HepG2 (cell line): ENCODE data around the gene ZXDC. TPM values are rescaled to one million over a fixed set of nuclear protein-coding genes. Genes with fewer than 3 reads are reported as not detected.

Experiments
- ATAC-seq: fragments of 200-7000 bp; cut with Tn5 transposase; 3 replicates; pipeline ENCODE4 v1.9.1; 2020; ENCODE audit warnings: mild to moderate bottlenecking, moderate library complexity
- BruUV-seq: library from RNA; stranded (reverse); fragments of 400-500 nt; replicated peaks from 2 replicates; lab custom pipeline; 2021; lab: Mats Ljungman, UMichigan
- CTCF ChIA-PET: fragments of 300-600 bp; formaldehyde crosslinking; extraction: SDS; loops from one replicate; lab custom pipeline; 2021; ENCODE audit warnings: low total read pairs, inconsistent platforms, low intra/inter-chr PET ratio; lab: Yijun Ruan, JAX
- POLR2A ChIA-PET: fragments of 350-600 bp; sonication (Branson Sonifier 250); formaldehyde crosslinking; loops from one replicate; lab custom pipeline; 2020; ENCODE audit warnings: antibody characterized with exemption, inconsistent platforms; lab: Yijun Ruan, JAX
- DNase-seq: peaks from one replicate; pipeline ENCODE4 v3.0.0-alpha.2; 2015; ENCODE audit warnings: low spot score
- FAIRE-seq: peaks from 3 replicates; lab custom pipeline; 2011; peaks lifted over from hg19 to GRCh38; lab: Jason Lieb, UNC
- H2AFZ ChIP-seq: one replicate; pipeline ENCODE4 v1.6.1; 2011; ENCODE audit warnings: low read length, inconsistent platforms
- H3K27ac ChIP-seq: fragments of 300-600 bp; 3 replicates; pipeline ENCODE4 v1.8.0; 2011; ENCODE audit warnings: mixed run types, mild to moderate bottlenecking, mixed read lengths, low read length, inconsistent platforms; ENCODE audit not compliant: insufficient read depth; ENCODE audit errors: extremely low read length
- H3K27me3 ChIP-seq, 2 experiments: fragments of 200-600 bp in 1 of 2; 2 replicates in 1 of 2; 3 replicates in 1 of 2; pipeline versions ENCODE4 v1.6.0 to v1.8.0; 2011; ENCODE audit warnings: low read length in 2 of 2, mild to moderate bottlenecking in 2 of 2, moderate library complexity in 2 of 2, inconsistent platforms in 1 of 2; ENCODE audit not compliant: insufficient read depth in 2 of 2, control insufficient read depth in 1 of 2
- H3K36me3 ChIP-seq, 2 experiments: fragments of 200-600 bp in 1 of 2; replicated peaks in 1 of 2; 2 replicates in 1 of 2; 3 replicates in 1 of 2; pipeline versions ENCODE4 v1.5.1 to v1.8.0; 2011; ENCODE audit warnings: low read length in 2 of 2, inconsistent platforms in 1 of 2; ENCODE audit not compliant: insufficient read depth in 2 of 2, control insufficient read depth in 1 of 2
- H3K4me1 ChIP-seq: 2 replicates; pipeline ENCODE4 v1.5.1; 2012; ENCODE audit warnings: low read length, inconsistent platforms; ENCODE audit not compliant: insufficient read depth
- H3K4me2 ChIP-seq: 2 replicates; pipeline ENCODE4 v1.6.0; 2011; ENCODE audit warnings: low read depth, low read length, inconsistent platforms
- H3K4me3 ChIP-seq, 3 experiments: fragments of 200-600 bp in 1 of 3; sonication (generic), shearing (Covaris generic) in 1 of 3; replicated peaks in 1 of 3; 2 replicates each; pipeline ENCODE4 v1.5.1; 2011 to 2016; ENCODE audit warnings: low read length in 3 of 3, inconsistent platforms in 2 of 3, low read depth in 2 of 3, mild to moderate bottlenecking in 2 of 3, control low read depth in 1 of 3, mixed read lengths in 1 of 3; ENCODE audit not compliant: insufficient read depth in 1 of 3
- H3K79me2 ChIP-seq: one replicate; pipeline ENCODE4 v1.6.1; 2011; ENCODE audit warnings: low read length, inconsistent platforms; ENCODE audit not compliant: insufficient read depth
- H3K9ac ChIP-seq: 2 replicates; pipeline ENCODE4 v1.6.0; 2011; ENCODE audit warnings: mild to moderate bottlenecking, low read depth, low read length, inconsistent platforms; ENCODE audit not compliant: insufficient read depth
- H3K9me3 ChIP-seq: 2 replicates; pipeline ENCODE4 v1.5.1; 2012; ENCODE audit warnings: mild to moderate bottlenecking, low read length
- H4K20me1 ChIP-seq: 2 replicates; pipeline ENCODE4 v1.6.0; 2011; ENCODE audit warnings: inconsistent platforms, mild to moderate bottlenecking, low read length, moderate library complexity; ENCODE audit not compliant: insufficient read depth
- BATF2 ChIP-seq: sonication (generic); formaldehyde crosslinking; IDR thresholded peaks from 2 replicates; pipeline ENCODE4 v1.8.0; 2022; ENCODE audit warnings: mild to moderate bottlenecking, missing genetic modification reagents, moderate library complexity
- HCFC1 ChIP-seq: fragments of 150-350 bp; IDR thresholded peaks from 2 replicates; pipeline ENCODE4 v1.6.1; 2014; ENCODE audit warnings: low read depth, low read length
- ISL2 ChIP-seq: sonication (generic); formaldehyde crosslinking; IDR thresholded peaks from 2 replicates; pipeline ENCODE4 v1.5.0; 2020; ENCODE audit warnings: missing genetic modification reagents
- POGK ChIP-seq: sonication (generic); formaldehyde crosslinking; conservative IDR thresholded peaks from 2 replicates; pipeline ENCODE4 v1.8.0; 2022; ENCODE audit warnings: mild to moderate bottlenecking, moderate library complexity, missing genetic modification reagents
- TP53 ChIP-seq: sonication (generic); formaldehyde crosslinking; conservative IDR thresholded peaks from 2 replicates; pipeline ENCODE4 v1.4.0; 2020; ENCODE audit warnings: missing genetic modification reagents
- ZNF629 ChIP-seq: sonication (generic); formaldehyde crosslinking; conservative IDR thresholded peaks from 2 replicates; pipeline ENCODE4 v1.5.0; 2020; ENCODE audit warnings: missing genetic modification reagents
- ZNF7 ChIP-seq: IDR thresholded peaks from 2 replicates; pipeline ENCODE4 v1.6.1; 2016; ENCODE audit warnings: missing biosample characterization, missing genetic modification reagents
- ZNF768 ChIP-seq: sonication (generic); formaldehyde crosslinking; IDR thresholded peaks from 2 replicates; pipeline ENCODE4 v1.4.0; 2020; ENCODE audit warnings: missing genetic modification reagents
- WGBS: methylation state at CpG from one replicate; pipeline ENCODE4 v1.1.6; 2017; ENCODE audit warnings: low lambda C conversion rate; 5-methylcytosine and 5-hydroxymethylcytosine counted together
- in situ Hi-C: cut with HindIII; loops from 2 replicates; pipeline ENCODE4 v1.10.0; 2017; ENCODE audit warnings: low pct_unique_long_range_greater_than_20kb; ENCODE audit not compliant: extremely low pct_ligation_motif_present
- intact Hi-C: fragments of 100-400 bp; cut with micrococcal nuclease; formaldehyde crosslinking; loops from one replicate; pipeline ENCODE4 v1.10.0; 2022; ENCODE audit not compliant: unreplicated experiment
- polyA plus RNA-seq, 8 experiments: library from polyadenylated mRNA; depleted of rRNA in 3 of 8; stranded (reverse) in 7 of 8; unstranded in 1 of 8; fragments of >200 nt; fragmentation: Illumina TruSeq in 4 of 8; extraction: Trizol in 4 of 8; gene quantifications; 2 replicates each; pipeline versions ENCODE4 v1.2.1 to v1.2.3, GENCODE V29; 2011 to 2016; ENCODE audit warnings: low read depth in 4 of 8, missing spikeins in 1 of 8, mixed read lengths in 1 of 8; ENCODE audit not compliant: insufficient read depth in 1 of 8
- total RNA-seq, 5 experiments: library from RNA; depleted of rRNA; stranded (reverse); fragments of >200 nt; fragmentation: Illumina TruSeq; extraction: Trizol; gene quantifications; 2 replicates each; pipeline ENCODE4 v1.2.3, GENCODE V29; 2016; ENCODE audit warnings: low read depth in 1 of 5

The ZXDC gene
- total and polyA plus RNA-seq, 2 of the 13 experiments (the other 11 are each of a cell fraction or from before 2014, with no cell fraction given): 17.6 to 21.2 TPM

GRCh38 chr3:126495786-126496185 lies 20.1 kb upstream of the ZXDC start:
- FAIRE-seq: no peak
- intact Hi-C loops (loop anchor here (10.0 kb wide), 1 partner anchor 59 kb away; the partner anchor contains the start of gene C3orf22), in situ Hi-C loops (no loop called here)
- no peak for ATAC-seq
- H3K4me3 ChIP-seq: no peak overlapping the region
- H3K9me3 ChIP-seq: no peaks in the 10 kb centered on the region
- no peak for TF ChIP-seq ISL2 (CRISPR knock-in tag)
- no peak for TF ChIP-seq ZNF629 (CRISPR knock-in tag)
- no peak for TF ChIP-seq BATF2
- no peak for TF ChIP-seq TP53
- no peak for TF ChIP-seq ZNF7
- no peak for TF ChIP-seq HCFC1
- no peak overlapping the region for H3K27ac ChIP-seq
- H3K36me3 ChIP-seq: no peaks in the 10 kb centered on the region
- CTCF ChIA-PET: no interaction called here
- POLR2A ChIA-PET: no interaction called here
- BruUV-seq: no TSS peak
- H3K4me1 ChIP-seq: peaks cover 22% of the 10 kb centered on the region
- H3K79me2 ChIP-seq: no peaks in the 10 kb centered on the region
- 72% methylated on average over 1 of the region's 8 CpGs for whole genome bisulfite sequencing
- no peak overlapping the region for H2AFZ ChIP-seq
- no peak overlapping the region for H3K4me2 ChIP-seq
- H4K20me1 ChIP-seq: no peaks in the 10 kb centered on the region
- no peak for DNase-seq
- H3K27me3 ChIP-seq: no peaks in the 10 kb centered on the region
- no peak overlapping the region for H3K9ac ChIP-seq

GRCh38 chr3:126494970-126495230 lies 19.2 kb upstream of the ZXDC start:
- Histone ChIP-seq H3K79me2 (no peaks in the 10 kb centered on the region), H3K9me3 (no peaks in the 10 kb centered on the region), H3K4me1 (peaks cover 25% of the 10 kb centered on the region), H3K36me3 (no peaks in the 10 kb centered on the region), H3K4me3 (no peak overlapping the region), H3K9ac (no peak overlapping the region), H4K20me1 (no peaks in the 10 kb centered on the region), H3K4me2 (no peak overlapping the region), H2AFZ (no peak overlapping the region), H3K27me3 (no peaks in the 10 kb centered on the region), H3K27ac (no peak overlapping the region)
- TF ChIP-seq POGK (CRISPR knock-in tag): no peak
- TF ChIP-seq ZNF768: peak; percentile 93
- FAIRE-seq (no peak), DNase-seq (no peak), ATAC-seq (no peak)
- WGBS: 55% methylated on average over 6 of the region's 6 CpGs
- CTCF ChIA-PET: no interaction called here
- intact Hi-C loops (loop anchor here (10.0 kb wide), 1 partner anchor 60 kb away; the partner anchor contains the start of gene C3orf22), in situ Hi-C loops (no loop called here)
- no TSS peak for BruUV-seq
- POLR2A ChIA-PET: no interaction called here
